MM.1S (cell line): ENCODE measurements around the gene ATF7.

Experiments used
- DNase-seq: peaks from one replicate; pipeline ENCODE4 v3.0.0-alpha.2; 2015
- H2AFZ ChIP-seq: fragments of 300-600 bp; sonication (generic); 2 replicates; pipeline ENCODE4 v1.6.0; 2016; ENCODE audit warnings: antibody characterized with exemption, low read length
- H3F3A ChIP-seq: fragments of 300-600 bp; sonication (generic); 2 replicates; pipeline ENCODE4 v1.6.1; 2016; ENCODE audit warnings: mild to moderate bottlenecking, antibody characterized with exemption, low read length, moderate library complexity, mixed read lengths; ENCODE audit not compliant: insufficient read depth
- H3K27ac ChIP-seq: fragments of 300-600 bp; sonication (generic); 2 replicates; pipeline ENCODE4 v1.5.1; 2016; ENCODE audit warnings: mild to moderate bottlenecking, low read length
- H3K27me3 ChIP-seq: fragments of 300-600 bp; sonication (generic); replicated peaks from 2 replicates; pipeline ENCODE4 v1.6.0; 2016; ENCODE audit warnings: low read length; ENCODE audit not compliant: insufficient read depth
- H3K36me3 ChIP-seq: fragments of 300-600 bp; sonication (generic); replicated peaks from 2 replicates; pipeline ENCODE4 v1.6.1; 2016; ENCODE audit warnings: mild to moderate bottlenecking, low read length, mixed read lengths; ENCODE audit not compliant: insufficient read depth
- H3K4me1 ChIP-seq: fragments of 300-600 bp; sonication (generic); 2 replicates; pipeline ENCODE4 v1.6.1; 2016; ENCODE audit warnings: low read length, mixed read lengths
- H3K4me2 ChIP-seq: fragments of 300-600 bp; sonication (generic); 2 replicates; pipeline ENCODE4 v1.6.0; 2016; ENCODE audit warnings: low read depth, low read length
- H3K4me3 ChIP-seq: fragments of 300-600 bp; sonication (generic); 2 replicates; pipeline ENCODE4 v1.5.1; 2016; ENCODE audit warnings: low read length, mixed read lengths
- H3K79me2 ChIP-seq: fragments of 300-600 bp; sonication (generic); 2 replicates; pipeline ENCODE4 v1.6.1; 2016; ENCODE audit warnings: mixed run types, low read length, mixed read lengths
- H3K9ac ChIP-seq: fragments of 300-600 bp; sonication (generic); 2 replicates; pipeline ENCODE4 v1.6.1; 2016; ENCODE audit warnings: low read length, mixed read lengths
- H3K9me2 ChIP-seq: fragments of 300-600 bp; sonication (generic); replicated peaks from 2 replicates; pipeline ENCODE4 v1.6.1; 2016; ENCODE audit warnings: mild to moderate bottlenecking, low read length, mixed read lengths; ENCODE audit not compliant: insufficient read depth
- H3K9me3 ChIP-seq: fragments of 300-600 bp; sonication (generic); replicated peaks from 2 replicates; pipeline ENCODE4 v1.6.1; 2016; ENCODE audit warnings: mild to moderate bottlenecking, low read length, mixed read lengths; ENCODE audit not compliant: insufficient read depth
- H4K20me1 ChIP-seq: fragments of 300-600 bp; sonication (generic); 2 replicates; pipeline ENCODE4 v1.6.1; 2016; ENCODE audit warnings: mild to moderate bottlenecking, low read length, moderate library complexity, mixed read lengths; ENCODE audit not compliant: insufficient read depth
- EZH2 ChIP-seq: fragments of 300-600 bp; sonication (generic); optimal IDR thresholded peaks from 2 replicates; pipeline ENCODE3; 2017; ENCODE audit warnings: low read depth, mild to moderate bottlenecking, antibody characterized with exemption, low read length, mixed read lengths
- EZH2phosphoT487 ChIP-seq: fragments of 300-600 bp; sonication (generic); IDR thresholded peaks from 2 replicates; pipeline ENCODE4 v1.6.1; 2018; ENCODE audit warnings: antibody characterized with exemption, low read length
- TF ChIP-seq, protein P1 (sequence below): fragments of 300-600 bp; sonication (generic); IDR thresholded peaks from 2 replicates; pipeline ENCODE4 v1.5.1; 2016; ENCODE audit warnings: antibody characterized with exemption, low read length, mixed read lengths

The ATF7 gene

DNA sequence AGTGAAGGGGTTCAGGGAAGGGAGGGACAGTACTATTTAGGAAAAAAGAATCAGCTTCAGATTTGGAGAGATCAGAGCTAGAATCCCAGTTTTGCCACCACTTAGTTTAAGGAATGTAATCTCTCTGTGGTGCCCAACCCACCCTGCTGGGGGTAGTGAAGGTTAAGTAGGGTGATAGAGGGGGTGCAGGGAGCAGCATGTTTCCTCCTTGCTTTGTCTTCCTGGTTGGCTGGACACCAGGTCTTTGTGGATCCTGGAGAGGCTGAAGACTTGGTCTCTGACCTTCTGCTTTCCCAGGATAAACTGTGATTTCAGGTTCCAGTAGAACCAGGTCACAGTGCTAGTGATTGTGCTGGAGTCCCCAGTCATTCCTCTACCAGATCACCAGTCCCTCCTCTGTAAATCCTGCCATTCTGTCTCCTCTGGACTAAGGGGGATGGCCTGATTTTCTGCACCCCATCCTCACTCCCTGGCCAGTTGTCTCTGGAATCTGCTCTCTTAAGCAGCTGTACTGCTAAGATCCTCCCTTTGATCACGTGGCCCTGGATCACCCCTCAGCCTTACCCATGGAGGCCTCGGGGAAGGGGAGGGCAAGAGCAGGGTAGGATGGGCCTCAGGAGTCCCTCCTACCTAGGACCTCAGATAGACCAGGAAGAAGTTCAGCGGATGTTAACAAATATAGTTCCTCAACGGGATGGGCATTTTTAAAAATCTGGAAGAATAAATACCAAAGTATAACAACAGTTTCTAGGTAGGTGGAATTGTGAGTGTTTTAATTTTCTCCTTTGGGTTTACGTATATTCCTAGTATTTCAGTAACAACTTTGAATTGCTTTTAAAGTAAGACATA, 130.1 kb downstream of the ATF7 start:
- Histone ChIP-seq H3K79me2 (peaks cover 27% of the 10 kb centered on the region), H3K36me3 (no peaks in the 10 kb centered on the region), H2AFZ (no peak overlapping the region), H3K4me2 (no peak overlapping the region), H3K9me2 (no peaks in the 10 kb centered on the region), H3F3A (peaks cover 22% of the 10 kb centered on the region), H3K4me1 (peaks cover 19% of the 10 kb centered on the region), H3K9ac (no peak overlapping the region), H3K27me3 (no peaks in the 10 kb centered on the region), H3K27ac (no peak overlapping the region), H3K9me3 (no peaks in the 10 kb centered on the region), H3K4me3 (no peak overlapping the region), H4K20me1 (no peaks in the 10 kb centered on the region)
- DNase-seq = no peak
- TF ChIP-seq EZH2phosphoT487 = no peak
- TF ChIP-seq EZH2 = no peak
- TF ChIP-seq, protein P1, sequence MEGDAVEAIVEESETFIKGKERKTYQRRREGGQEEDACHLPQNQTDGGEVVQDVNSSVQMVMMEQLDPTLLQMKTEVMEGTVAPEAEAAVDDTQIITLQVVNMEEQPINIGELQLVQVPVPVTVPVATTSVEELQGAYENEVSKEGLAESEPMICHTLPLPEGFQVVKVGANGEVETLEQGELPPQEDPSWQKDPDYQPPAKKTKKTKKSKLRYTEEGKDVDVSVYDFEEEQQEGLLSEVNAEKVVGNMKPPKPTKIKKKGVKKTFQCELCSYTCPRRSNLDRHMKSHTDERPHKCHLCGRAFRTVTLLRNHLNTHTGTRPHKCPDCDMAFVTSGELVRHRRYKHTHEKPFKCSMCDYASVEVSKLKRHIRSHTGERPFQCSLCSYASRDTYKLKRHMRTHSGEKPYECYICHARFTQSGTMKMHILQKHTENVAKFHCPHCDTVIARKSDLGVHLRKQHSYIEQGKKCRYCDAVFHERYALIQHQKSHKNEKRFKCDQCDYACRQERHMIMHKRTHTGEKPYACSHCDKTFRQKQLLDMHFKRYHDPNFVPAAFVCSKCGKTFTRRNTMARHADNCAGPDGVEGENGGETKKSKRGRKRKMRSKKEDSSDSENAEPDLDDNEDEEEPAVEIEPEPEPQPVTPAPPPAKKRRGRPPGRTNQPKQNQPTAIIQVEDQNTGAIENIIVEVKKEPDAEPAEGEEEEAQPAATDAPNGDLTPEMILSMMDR = no peak

DNA sequence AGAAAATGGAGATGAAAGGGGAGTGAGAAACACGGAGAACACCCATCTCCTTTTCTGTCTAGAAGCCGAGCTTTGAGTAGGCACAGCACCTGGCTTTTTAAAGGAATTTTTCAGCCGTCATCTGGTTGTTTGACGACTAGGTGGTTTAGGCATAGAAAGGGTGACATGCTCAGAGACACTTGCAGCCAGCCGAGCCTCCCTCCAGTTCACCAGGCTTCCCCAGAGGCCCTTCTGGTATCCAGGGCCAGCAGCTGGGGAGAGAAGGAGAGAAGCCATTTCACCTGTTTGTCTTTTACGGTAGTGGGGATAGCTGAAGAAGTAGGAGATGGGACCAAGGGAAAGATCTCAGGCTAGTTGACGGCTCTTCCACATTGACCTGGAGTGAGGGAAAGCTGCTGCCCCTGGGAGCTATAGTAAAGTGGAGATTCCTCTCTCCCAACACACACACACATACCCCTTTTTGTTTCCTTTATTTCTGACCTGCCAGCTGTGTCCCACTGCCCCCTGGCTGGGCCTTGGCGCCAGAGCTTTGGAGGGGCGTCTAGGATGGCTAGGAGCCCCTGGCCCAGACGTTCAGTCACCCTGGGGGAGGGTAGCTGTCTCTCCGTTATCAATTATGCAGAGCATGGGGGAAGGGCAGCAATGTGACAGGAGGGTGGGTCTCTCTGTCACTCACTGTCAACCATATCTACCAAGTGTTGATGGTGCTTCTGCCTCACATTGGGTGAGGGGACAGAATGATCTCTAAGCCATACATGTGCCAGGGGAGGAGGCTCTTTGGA, 132.4 kb downstream of the ATF7 start:
- H3K4me2 ChIP-seq = peak overlapping the region; percentile 99
- peak overlapping the region; percentile 61 for H2AFZ ChIP-seq
- no peak for DNase-seq
- peaks cover 17% of the 10 kb centered on the region for H3K4me1 ChIP-seq
- peaks cover 19% of the 10 kb centered on the region for H3K79me2 ChIP-seq
- peak overlapping the region; percentile 73 for H3K9ac ChIP-seq
- no peaks in the 10 kb centered on the region for H3K36me3 ChIP-seq
- peak overlapping the region; percentile 66; the same call in 1 of the 2 replicates for H3K27ac ChIP-seq
- TF ChIP-seq EZH2phosphoT487 (no peak), EZH2 (no peak)
- TF ChIP-seq, protein P1 = no peak
- H4K20me1 ChIP-seq = no peaks in the 10 kb centered on the region
- H3K9me3 ChIP-seq = no peaks in the 10 kb centered on the region
- peak overlapping the region; percentile 76 for H3K4me3 ChIP-seq
- H3F3A ChIP-seq = peaks cover 18% of the 10 kb centered on the region
- H3K9me2 ChIP-seq = no peaks in the 10 kb centered on the region
- no peaks in the 10 kb centered on the region for H3K27me3 ChIP-seq

DNA sequence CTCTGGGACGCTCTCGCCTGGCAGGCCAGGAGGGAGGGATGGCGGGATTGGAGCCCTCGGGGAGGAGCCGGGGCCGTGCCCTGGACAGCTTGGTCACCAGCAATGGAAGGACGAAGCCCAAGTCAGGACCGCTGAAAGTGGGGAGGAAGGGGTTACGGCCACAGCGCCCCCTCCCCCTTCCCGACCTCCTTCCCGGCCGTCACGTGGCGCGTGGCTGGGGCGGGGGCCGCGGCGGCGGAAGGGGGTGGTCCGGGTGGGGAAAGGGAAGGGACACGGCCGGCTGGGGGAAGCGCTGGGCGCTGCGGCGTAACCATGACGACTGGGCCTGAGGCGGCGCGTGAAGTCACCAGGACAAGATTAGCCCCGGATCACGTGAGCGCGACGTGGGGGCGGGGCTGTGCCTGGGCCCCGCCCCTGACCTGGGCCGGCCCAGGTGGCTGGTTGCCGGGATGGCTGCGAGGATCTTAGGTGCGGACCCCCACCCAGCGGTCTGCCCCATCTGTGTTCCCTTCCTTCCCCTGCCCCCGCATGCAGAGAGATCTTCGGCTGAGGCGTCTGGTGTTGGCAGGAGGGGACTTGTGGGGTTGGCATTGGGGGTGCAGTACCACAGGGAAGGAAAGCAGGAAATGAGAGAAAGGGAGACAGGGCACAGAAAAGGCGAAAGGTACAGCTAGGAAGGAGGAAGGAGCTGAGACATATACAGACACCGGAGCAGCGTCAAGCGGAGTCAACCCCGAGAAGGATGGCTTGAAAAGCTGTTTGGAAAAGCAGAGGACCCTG, 133.2 kb downstream of the ATF7 start:
- DNase-seq = peak; percentile 89
- H3K27ac ChIP-seq = peak overlapping the region; percentile 66; the same call in 1 of the 2 replicates
- peaks cover 18% of the 10 kb centered on the region for H3F3A ChIP-seq
- H3K4me2 ChIP-seq = peak overlapping the region; percentile 99
- no peaks in the 10 kb centered on the region for H3K9me2 ChIP-seq
- H3K79me2 ChIP-seq = peaks cover 14% of the 10 kb centered on the region; the same call in 1 of the 2 replicates
- H3K9ac ChIP-seq = peak overlapping the region; percentile 73
- H2AFZ ChIP-seq = peak overlapping the region; percentile 66
- H3K27me3 ChIP-seq = no peaks in the 10 kb centered on the region
- H3K4me3 ChIP-seq = peak overlapping the region; percentile 76
- no peaks in the 10 kb centered on the region for H4K20me1 ChIP-seq
- H3K9me3 ChIP-seq = no peaks in the 10 kb centered on the region
- TF ChIP-seq EZH2phosphoT487 = no peak
- H3K4me1 ChIP-seq = peaks cover 11% of the 10 kb centered on the region
- no peaks in the 10 kb centered on the region for H3K36me3 ChIP-seq
